NB4 (cell line): ENCODE measurements around the gene MPZL1.
"Not testable (repeated sequence)": the region's sequence is repeated elsewhere in the genome, so short reads cannot be mapped to it uniquely, and the experiment has no call there.

Experiments used
- DNase-seq: peaks from one replicate; pipeline ENCODE4 v3.0.0; 2010; ENCODE audit warnings: low read depth
- H3K4me3 ChIP-seq: one replicate; pipeline ENCODE4 v1.5.1; 2011; ENCODE audit warnings: mild to moderate bottlenecking, low read depth, low read length, moderate library complexity
- MYC ChIP-seq: IDR thresholded peaks from 2 replicates; pipeline ENCODE4 v1.6.1; 2011; ENCODE audit warnings: low read depth, low read length
- POLR2A ChIP-seq: IDR thresholded peaks from 2 replicates; pipeline ENCODE4 v1.6.1; 2011; ENCODE audit warnings: mild to moderate bottlenecking; ENCODE audit not compliant: insufficient read length; ENCODE audit errors: extremely low read depth
- TF ChIP-seq, protein P1 (sequence below): IDR thresholded peaks from one replicate; pipeline ENCODE4 v1.5.1; 2012; ENCODE audit warnings: low read depth, low read length
- TF ChIP-seq, protein P2 (sequence below): IDR thresholded peaks from 2 replicates; pipeline ENCODE4 v1.6.1; 2011; ENCODE audit warnings: low read depth, low read length

The MPZL1 gene

GRCh38 chr1:167718914-167719691, 2.7 kb upstream of the MPZL1 start:
- H3K4me3 ChIP-seq, result no peak overlapping the region
- TF ChIP-seq, protein P1, sequence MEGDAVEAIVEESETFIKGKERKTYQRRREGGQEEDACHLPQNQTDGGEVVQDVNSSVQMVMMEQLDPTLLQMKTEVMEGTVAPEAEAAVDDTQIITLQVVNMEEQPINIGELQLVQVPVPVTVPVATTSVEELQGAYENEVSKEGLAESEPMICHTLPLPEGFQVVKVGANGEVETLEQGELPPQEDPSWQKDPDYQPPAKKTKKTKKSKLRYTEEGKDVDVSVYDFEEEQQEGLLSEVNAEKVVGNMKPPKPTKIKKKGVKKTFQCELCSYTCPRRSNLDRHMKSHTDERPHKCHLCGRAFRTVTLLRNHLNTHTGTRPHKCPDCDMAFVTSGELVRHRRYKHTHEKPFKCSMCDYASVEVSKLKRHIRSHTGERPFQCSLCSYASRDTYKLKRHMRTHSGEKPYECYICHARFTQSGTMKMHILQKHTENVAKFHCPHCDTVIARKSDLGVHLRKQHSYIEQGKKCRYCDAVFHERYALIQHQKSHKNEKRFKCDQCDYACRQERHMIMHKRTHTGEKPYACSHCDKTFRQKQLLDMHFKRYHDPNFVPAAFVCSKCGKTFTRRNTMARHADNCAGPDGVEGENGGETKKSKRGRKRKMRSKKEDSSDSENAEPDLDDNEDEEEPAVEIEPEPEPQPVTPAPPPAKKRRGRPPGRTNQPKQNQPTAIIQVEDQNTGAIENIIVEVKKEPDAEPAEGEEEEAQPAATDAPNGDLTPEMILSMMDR, result no peak
- TF ChIP-seq POLR2A (no peak), MYC (no peak)
- TF ChIP-seq, protein P2, sequence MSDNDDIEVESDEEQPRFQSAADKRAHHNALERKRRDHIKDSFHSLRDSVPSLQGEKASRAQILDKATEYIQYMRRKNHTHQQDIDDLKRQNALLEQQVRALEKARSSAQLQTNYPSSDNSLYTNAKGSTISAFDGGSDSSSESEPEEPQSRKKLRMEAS, result no peak
- DNase-seq, result no peak

GRCh38 chr1:167719715-167720421, 1.9 kb upstream of the MPZL1 start:
- H3K4me3 ChIP-seq, DNase-seq: not testable (repeated sequence)

DNA sequence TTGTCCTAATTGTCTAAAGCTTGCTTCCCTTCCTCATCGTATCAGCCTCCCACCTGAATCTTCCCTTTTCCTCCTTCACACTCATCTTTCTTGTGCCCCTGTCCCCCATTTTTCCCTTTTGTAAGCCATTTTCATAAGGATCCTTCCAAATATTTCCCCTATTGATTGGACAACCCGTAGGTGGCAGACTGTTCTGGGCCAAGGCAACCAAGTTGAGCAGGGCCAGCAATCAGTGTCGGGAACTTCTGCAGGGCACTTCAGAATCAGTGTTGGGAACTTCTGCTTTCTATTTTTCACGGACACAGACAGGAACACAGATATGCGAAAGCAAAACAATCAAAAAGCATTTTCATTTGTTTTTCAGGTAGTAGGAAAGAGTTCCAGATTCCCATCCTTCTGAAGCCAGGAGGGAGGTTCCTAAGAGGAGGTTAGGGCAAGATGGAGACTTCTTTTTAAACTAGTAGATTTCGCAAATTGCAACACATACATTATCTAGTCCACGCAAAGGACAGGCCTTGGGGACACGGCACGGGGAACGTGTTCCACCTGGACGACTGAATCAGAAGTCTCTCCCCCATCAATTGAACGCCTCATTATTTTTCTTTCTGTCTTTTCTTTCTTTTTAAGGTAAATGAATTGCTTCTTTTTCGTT, 691 bp upstream of the MPZL1 start:
- peak overlapping the region; percentile 63 for H3K4me3 ChIP-seq
- peak; percentile 68 for DNase-seq
- TF ChIP-seq POLR2A, result no peak
- TF ChIP-seq, protein P1, result peak; percentile 25

GRCh38 chr1:167722152-167722869, 529 bp downstream of the MPZL1 start:
- TF ChIP-seq, protein P1, result no peak
- no peak for TF ChIP-seq POLR2A
- no peak for TF ChIP-seq MYC
- TF ChIP-seq, protein P2, result no peak
- peak overlapping the region; percentile 84 for H3K4me3 ChIP-seq
- DNase-seq, result peak; percentile 66

GRCh38 chr1:167722870-167723251, 1.1 kb downstream of the MPZL1 start:
- TF ChIP-seq MYC (no peak), POLR2A (no peak)
- TF ChIP-seq, protein P1, result no peak
- TF ChIP-seq, protein P2, result no peak
- DNase-seq, result no peak
- H3K4me3 ChIP-seq, result peak overlapping the region; percentile 84

- TF ChIP-seq, protein P2, result no peak
- TF ChIP-seq, protein P1, result no peak
- no peak for TF ChIP-seq MYC
- TF ChIP-seq POLR2A, result no peak
- DNase-seq, result no peak
- no peak overlapping the region for H3K4me3 ChIP-seq
Observed at GRCh38 chr1:167723707-167724323, 2.0 kb downstream of the MPZL1 start.
